ENCODE data around the gene LRRC47. TPM values are rescaled to one million over a fixed set of nuclear protein-coding genes. Genes with fewer than 3 reads are reported as not detected.

LRRC47 gene
- polyA plus RNA-seq, 4 donors: 16.8 to 44.3 (median 21.4) TPM

DNA sequence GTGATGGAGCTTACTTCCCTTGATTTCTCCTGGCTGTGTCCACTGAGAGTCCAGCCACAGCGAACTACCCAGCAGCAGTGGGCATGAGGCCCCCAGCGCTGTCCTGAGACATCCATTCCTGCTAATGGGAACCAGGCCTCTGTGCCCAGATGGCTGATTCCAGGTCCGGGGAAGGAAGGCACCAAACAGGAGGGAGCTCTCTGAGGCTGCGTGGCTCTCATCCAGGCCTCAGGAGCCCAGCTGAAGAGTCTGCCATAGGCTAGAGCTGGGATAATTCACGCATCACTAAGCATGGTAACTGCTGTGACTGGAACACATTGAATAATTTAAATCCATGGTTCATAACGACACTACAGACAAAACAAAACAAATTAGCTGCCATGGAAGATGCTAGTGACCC lies 24.7 kb upstream of the LRRC47 start:
- Histone ChIP-seq H3K4me1 (ENCODE audit: control insufficient read depth in 3 of 3, insufficient read depth in 2 of 3, low read depth in 1 of 3, low read length in 2 of 3) (no peaks in the 10 kb centered on the region), H3K36me3 (ENCODE audit: control insufficient read depth in 3 of 3, insufficient read depth in 2 of 3, low read depth in 1 of 3, low read length in 3 of 3) (peaks cover 4 to 73% (median 32%) of the 10 kb centered on the region in 3 donors), H3K4me3 (ENCODE audit: low read depth in 1 of 3, low read length in 3 of 3) (no peak overlapping the region), H3K27ac (ENCODE audit: low read depth in 1 of 3, low read length in 2 of 3) (no peak overlapping the region), H3K27me3 (ENCODE audit: control insufficient read depth in 3 of 3, insufficient read depth in 3 of 3, low read length in 3 of 3) (no peaks in the 10 kb centered on the region), H3K9me3 (ENCODE audit: control insufficient read depth in 2 of 2, insufficient read depth in 1 of 2, low read depth in 1 of 2, low read length in 1 of 2) (no peaks in the 10 kb centered on the region)
- DNase-seq (no peak), FAIRE-seq (no peak)
- WGBS, 3 donors: 88 to 92% (median 90%) methylated on average over 6 of the region's 6 CpGs

DNA sequence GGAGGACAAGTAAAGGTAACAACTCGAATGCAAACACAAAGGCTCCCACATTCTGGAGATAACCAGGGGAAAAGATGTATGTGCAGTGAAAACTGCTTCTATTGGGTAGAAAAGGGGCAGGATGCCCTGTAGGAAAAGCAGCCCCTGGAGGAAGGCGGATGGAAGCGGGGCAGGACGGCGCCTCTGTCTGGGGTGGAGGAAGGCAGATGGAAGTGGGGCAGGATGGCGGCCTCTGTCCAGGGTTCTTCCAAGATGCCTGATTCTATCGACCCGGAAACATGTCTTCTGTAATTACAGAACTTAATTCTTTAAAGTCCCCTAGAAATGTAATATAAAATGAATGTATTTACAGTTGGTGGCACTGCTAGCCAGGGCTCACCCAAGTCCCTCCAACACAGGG lies 24.0 kb upstream of the LRRC47 start:
- H3K4me1 ChIP-seq (ENCODE audit: control insufficient read depth in 3 of 3, insufficient read depth in 2 of 3, low read depth in 1 of 3, low read length in 2 of 3): no peaks in the 10 kb centered on the region

DNA sequence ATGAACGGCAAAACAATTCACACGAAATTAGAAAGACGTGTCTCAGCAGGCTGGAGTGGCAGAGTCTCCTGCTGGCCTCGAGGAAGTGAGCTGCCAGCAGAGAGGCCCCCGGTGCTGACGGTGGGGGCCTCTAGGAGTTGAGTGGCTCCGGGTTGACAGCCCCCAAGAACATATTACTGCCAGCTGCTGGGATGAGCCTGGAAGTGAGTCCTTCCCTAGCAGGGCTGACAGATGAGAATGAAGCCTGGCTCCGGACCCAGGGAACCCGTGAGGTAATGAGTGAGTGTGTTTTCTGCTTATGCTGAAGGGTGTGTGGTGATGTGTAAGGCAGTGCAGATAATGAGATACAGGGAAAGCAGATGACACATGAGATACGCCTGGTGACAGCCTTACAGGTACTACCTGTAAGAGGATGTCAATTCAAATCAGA lies 23.5 kb upstream of the LRRC47 start:
- Histone ChIP-seq H3K36me3 (ENCODE audit: control insufficient read depth in 3 of 3, insufficient read depth in 2 of 3, low read depth in 1 of 3, low read length in 3 of 3) (peaks cover 7 to 75% (median 28%) of the 10 kb centered on the region in 3 donors), H3K4me1 (ENCODE audit: control insufficient read depth in 3 of 3, insufficient read depth in 2 of 3, low read depth in 1 of 3, low read length in 2 of 3) (no peaks in the 10 kb centered on the region), H3K4me3 (ENCODE audit: low read depth in 1 of 3, low read length in 3 of 3) (no peak overlapping the region), H3K27ac (ENCODE audit: low read depth in 1 of 3, low read length in 2 of 3) (no peak overlapping the region), H3K9me3 (ENCODE audit: control insufficient read depth in 2 of 2, insufficient read depth in 1 of 2, low read depth in 1 of 2, low read length in 1 of 2) (no peaks in the 10 kb centered on the region), H3K27me3 (ENCODE audit: control insufficient read depth in 3 of 3, insufficient read depth in 3 of 3, low read length in 3 of 3) (no peaks in the 10 kb centered on the region)
- 77 to 84% (median 77%) methylated on average over 10 of the region's 10 CpGs for WGBS, 3 donors
- no peak for DNase-seq
- FAIRE-seq: no peak

More for the DNA sequence above, 24.0 kb upstream of the LRRC47 start:
- WGBS, 3 donors: 93 to 95% (median 94%) methylated on average over 8 of the region's 8 CpGs
- Histone ChIP-seq H3K27me3 (ENCODE audit: control insufficient read depth in 3 of 3, insufficient read depth in 3 of 3, low read length in 3 of 3) (no peaks in the 10 kb centered on the region), H3K4me3 (ENCODE audit: low read depth in 1 of 3, low read length in 3 of 3) (no peak overlapping the region), H3K9me3 (ENCODE audit: control insufficient read depth in 2 of 2, insufficient read depth in 1 of 2, low read depth in 1 of 2, low read length in 1 of 2) (no peaks in the 10 kb centered on the region), H3K27ac (ENCODE audit: low read depth in 1 of 3, low read length in 2 of 3) (no peak overlapping the region), H3K36me3 (ENCODE audit: control insufficient read depth in 3 of 3, insufficient read depth in 2 of 3, low read depth in 1 of 3, low read length in 3 of 3) (peaks cover 4 to 73% (median 32%) of the 10 kb centered on the region in 3 donors)
- FAIRE-seq (no peak), DNase-seq (no peak)

DNA sequence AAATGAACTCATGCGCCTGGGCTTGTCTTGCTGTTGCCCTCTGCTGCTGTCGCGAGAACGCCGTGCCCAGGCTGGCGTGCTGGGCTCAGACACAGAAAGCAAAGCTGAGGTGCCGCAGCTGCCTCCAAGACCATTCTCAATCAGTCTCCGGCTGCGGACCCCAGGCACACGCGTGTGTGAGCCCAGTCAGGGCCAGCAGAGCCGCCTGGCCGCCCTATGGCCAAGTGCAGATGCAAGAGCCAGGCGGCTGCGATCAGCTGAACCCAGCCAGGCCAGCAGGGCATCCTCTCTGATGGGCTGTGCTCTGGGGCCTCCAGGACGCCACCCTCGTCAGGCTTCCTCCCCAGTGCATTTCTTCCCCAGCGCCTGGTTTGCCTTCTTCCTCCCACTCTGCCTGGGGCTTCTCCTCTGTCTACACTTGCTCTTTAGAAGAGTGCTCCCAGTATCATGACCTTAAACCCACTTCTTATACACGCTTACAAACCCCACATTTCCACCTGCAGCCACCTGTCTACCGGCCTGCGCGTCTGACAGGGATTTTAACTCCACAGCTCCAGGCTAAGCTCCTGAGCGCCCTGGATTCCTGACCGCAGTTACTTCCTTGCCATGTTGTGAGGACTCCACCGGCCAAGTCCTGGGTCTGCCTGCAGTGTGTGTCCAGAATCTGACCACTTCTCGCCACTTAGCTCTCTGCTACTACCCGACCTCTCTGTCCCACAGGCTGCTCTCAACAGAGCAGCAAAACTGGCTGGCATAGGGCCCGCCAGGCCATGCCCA lies 21.7 kb upstream of the LRRC47 start:
- no peak for FAIRE-seq
- peaks cover 8 to 69% (median 22%) of the 10 kb centered on the region in 3 donors for H3K36me3 ChIP-seq (ENCODE audit: control insufficient read depth in 3 of 3, insufficient read depth in 2 of 3, low read depth in 1 of 3, low read length in 3 of 3)
- H3K4me3 ChIP-seq (ENCODE audit: low read depth in 1 of 3, low read length in 3 of 3): no peak overlapping the region

DNA sequence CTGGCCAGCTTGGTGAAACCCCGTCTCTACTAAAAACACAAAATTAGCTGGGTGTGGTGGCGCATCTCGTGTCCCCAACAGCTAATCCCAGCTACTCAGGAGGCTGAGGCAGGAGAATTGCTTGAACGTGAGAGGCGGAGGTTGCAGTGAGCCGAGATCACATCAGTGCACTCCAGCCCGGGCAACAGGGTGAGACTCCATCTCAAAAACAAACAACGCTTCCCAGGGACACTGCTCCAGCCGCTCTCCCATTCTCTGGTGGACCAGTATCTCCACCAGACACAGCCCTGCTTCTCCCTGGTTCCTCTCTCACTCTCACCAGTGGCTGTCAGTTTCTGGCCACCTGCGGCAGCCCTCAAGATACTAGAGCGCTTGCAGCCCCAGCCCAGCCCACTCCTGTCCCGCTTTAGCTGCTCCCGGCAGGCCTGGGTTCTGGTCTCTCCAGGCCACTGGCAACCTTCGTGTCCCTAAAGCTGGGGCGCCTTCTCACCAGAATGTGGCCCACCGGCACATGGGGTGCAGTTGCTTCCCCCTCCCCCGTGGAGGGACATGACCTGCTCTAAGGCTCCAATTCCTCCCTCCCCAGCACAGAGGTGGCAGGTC lies 20.9 kb upstream of the LRRC47 start:
- no peaks in the 10 kb centered on the region for H3K4me1 ChIP-seq (ENCODE audit: control insufficient read depth in 3 of 3, insufficient read depth in 2 of 3, low read depth in 1 of 3, low read length in 2 of 3)
- no peaks in the 10 kb centered on the region for H3K9me3 ChIP-seq (ENCODE audit: control insufficient read depth in 2 of 2, insufficient read depth in 1 of 2, low read depth in 1 of 2, low read length in 1 of 2)
- no peak overlapping the region for H3K27ac ChIP-seq (ENCODE audit: low read depth in 1 of 3, low read length in 2 of 3)
- WGBS, 3 donors: 94 to 96% (median 94%) methylated on average over 17 of the region's 17 CpGs
- FAIRE-seq (no peak), DNase-seq (no peak)
- H3K27me3 ChIP-seq (ENCODE audit: control insufficient read depth in 3 of 3, insufficient read depth in 3 of 3, low read length in 3 of 3): no peaks in the 10 kb centered on the region
- no peak overlapping the region for H3K4me3 ChIP-seq (ENCODE audit: low read depth in 1 of 3, low read length in 3 of 3)
- peaks cover 8 to 62% (median 19%) of the 10 kb centered on the region in 3 donors for H3K36me3 ChIP-seq (ENCODE audit: control insufficient read depth in 3 of 3, insufficient read depth in 2 of 3, low read depth in 1 of 3, low read length in 3 of 3)

More for the DNA sequence above, 21.7 kb upstream of the LRRC47 start:
- no peak overlapping the region for H3K27ac ChIP-seq (ENCODE audit: low read depth in 1 of 3, low read length in 2 of 3)
- no peaks in the 10 kb centered on the region for H3K4me1 ChIP-seq (ENCODE audit: control insufficient read depth in 3 of 3, insufficient read depth in 2 of 3, low read depth in 1 of 3, low read length in 2 of 3)
- no peaks in the 10 kb centered on the region for H3K9me3 ChIP-seq (ENCODE audit: control insufficient read depth in 2 of 2, insufficient read depth in 1 of 2, low read depth in 1 of 2, low read length in 1 of 2)
- WGBS, 3 donors: 92 to 94% (median 93%) methylated on average over 27 to 28 of the region's 28 CpGs
- H3K27me3 ChIP-seq (ENCODE audit: control insufficient read depth in 3 of 3, insufficient read depth in 3 of 3, low read length in 3 of 3): no peaks in the 10 kb centered on the region
- DNase-seq: no peak

DNA sequence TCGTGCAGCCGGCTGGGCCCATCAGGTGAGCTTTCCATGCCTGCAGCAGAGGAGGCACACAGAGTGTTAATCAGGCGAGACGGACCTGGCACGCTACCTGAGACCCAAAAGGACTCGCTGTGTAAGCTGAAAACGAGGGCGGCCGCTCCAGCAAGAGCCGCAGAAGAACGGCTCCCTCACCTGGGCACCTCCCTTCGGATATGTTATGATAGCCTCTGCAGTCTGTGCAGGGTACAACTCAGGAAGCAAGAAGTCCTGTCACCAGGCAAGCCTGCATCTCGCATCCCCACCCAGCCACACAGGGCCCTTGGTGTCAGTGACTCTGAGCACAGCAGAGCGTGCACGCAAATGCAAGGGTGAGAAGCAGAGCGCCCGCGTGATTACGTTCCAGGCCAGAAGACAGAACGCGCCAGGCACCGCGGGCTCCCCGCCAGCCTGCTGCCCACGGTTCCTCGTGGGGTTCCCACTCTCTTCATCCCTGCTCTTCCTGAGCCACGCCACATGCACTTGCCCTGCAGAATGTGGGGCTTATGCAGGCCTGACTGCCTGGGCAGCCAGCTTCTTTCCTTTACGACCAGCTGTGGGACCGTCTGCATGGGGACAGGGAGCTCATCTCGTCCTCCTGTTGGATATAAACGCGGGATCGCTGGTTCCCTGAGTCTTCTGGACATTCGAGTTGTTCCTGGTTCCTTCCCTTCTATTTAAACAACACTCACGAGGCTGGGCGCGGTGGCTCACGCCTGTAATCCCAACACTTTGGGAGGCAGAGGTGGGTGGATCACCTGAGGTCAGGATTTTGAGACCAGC lies 20.2 kb upstream of the LRRC47 start:
- WGBS, 3 donors: 91 to 92% (median 91%) methylated on average over 38 of the region's 38 CpGs
- no peaks in the 10 kb centered on the region for H3K27me3 ChIP-seq (ENCODE audit: control insufficient read depth in 3 of 3, insufficient read depth in 3 of 3, low read length in 3 of 3)
- H3K9me3 ChIP-seq (ENCODE audit: control insufficient read depth in 2 of 2, insufficient read depth in 1 of 2, low read depth in 1 of 2, low read length in 1 of 2): no peaks in the 10 kb centered on the region
- no peaks in the 10 kb centered on the region for H3K4me1 ChIP-seq (ENCODE audit: control insufficient read depth in 3 of 3, insufficient read depth in 2 of 3, low read depth in 1 of 3, low read length in 2 of 3)
- FAIRE-seq: no peak
- H3K27ac ChIP-seq (ENCODE audit: low read depth in 1 of 3, low read length in 2 of 3): no peak overlapping the region
- no peak for DNase-seq
- H3K36me3 ChIP-seq (ENCODE audit: control insufficient read depth in 3 of 3, insufficient read depth in 2 of 3, low read depth in 1 of 3, low read length in 3 of 3): peaks cover 8 to 55% (median 17%) of the 10 kb centered on the region in 3 donors
- H3K4me3 ChIP-seq (ENCODE audit: low read depth in 1 of 3, low read length in 3 of 3): no peak overlapping the region

DNA sequence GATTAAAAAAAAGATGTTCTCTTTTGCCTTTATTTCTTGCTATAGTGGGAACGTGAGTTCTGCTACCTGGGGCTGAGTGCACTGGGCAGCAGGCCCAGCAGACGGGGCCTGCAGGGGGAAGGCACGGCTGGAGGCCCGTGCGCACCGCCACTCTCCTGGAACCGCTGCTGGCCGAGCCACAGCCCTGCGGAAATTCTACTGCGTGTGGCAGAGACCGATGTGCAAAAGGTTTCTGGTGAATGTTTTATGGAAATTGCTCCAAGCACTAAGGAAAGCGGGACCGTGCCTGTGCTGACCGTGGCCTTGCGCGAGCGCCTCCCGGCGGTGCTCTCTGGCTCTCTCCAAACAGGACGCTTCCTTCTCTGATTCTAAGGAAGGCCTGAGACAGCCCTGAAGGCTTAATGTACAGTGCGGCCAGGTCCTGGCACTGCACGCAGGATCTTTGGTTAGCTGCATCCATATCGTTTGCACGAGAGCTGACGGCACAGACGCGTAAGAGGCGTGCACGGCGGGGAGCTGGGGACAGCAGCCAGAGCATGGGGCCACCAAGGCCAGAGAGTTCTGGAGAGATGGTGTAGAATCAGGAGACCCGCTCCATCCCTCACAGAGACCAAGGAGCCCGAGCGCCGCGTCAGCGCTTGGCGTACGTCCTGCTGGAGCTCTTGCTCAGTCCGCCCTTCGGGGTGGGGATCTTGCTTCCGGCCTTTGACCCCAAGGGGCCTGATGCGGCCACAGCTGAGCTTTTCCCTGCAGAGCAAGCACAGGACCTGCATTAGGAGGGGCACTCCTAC lies 18.7 kb upstream of the LRRC47 start:
- no peak overlapping the region for H3K27ac ChIP-seq (ENCODE audit: low read depth in 1 of 3, low read length in 2 of 3)
- no peaks in the 10 kb centered on the region for H3K4me1 ChIP-seq (ENCODE audit: control insufficient read depth in 3 of 3, insufficient read depth in 2 of 3, low read depth in 1 of 3, low read length in 2 of 3)
- no peaks in the 10 kb centered on the region for H3K9me3 ChIP-seq (ENCODE audit: control insufficient read depth in 2 of 2, insufficient read depth in 1 of 2, low read depth in 1 of 2, low read length in 1 of 2)
- H3K4me3 ChIP-seq (ENCODE audit: low read depth in 1 of 3, low read length in 3 of 3): no peak overlapping the region
- no peak for DNase-seq
- no peaks in the 10 kb centered on the region for H3K27me3 ChIP-seq (ENCODE audit: control insufficient read depth in 3 of 3, insufficient read depth in 3 of 3, low read length in 3 of 3)
- no peak for FAIRE-seq
- H3K36me3 ChIP-seq (ENCODE audit: control insufficient read depth in 3 of 3, insufficient read depth in 2 of 3, low read depth in 1 of 3, low read length in 3 of 3): peaks cover 6 to 43% (median 8%) of the 10 kb centered on the region in 3 donors
- 90 to 95% (median 93%) methylated on average over 42 of the region's 42 CpGs for WGBS, 3 donors

DNA sequence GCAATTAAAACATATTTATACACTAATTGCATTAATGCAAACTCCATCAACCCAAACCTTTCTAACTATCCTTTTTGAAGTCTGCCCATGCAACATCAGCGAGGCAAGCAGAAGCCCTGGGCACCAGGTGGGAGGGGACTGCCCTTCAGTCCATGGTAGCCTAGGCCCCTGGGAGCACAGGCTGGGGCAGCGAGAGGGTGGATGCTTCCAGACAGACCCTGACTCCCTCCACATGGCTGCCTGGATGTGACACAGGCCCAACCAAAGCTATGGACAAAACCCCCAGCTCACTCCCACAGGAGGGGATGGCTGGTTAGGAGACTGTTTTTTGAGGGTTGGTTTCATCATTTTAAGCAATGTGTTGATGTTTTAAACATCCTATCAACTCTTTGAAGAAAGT lies 17.8 kb upstream of the LRRC47 start:
- FAIRE-seq: no peak
- peaks cover 4 to 37% (median 4%) of the 10 kb centered on the region in 3 donors for H3K36me3 ChIP-seq (ENCODE audit: control insufficient read depth in 3 of 3, insufficient read depth in 2 of 3, low read depth in 1 of 3, low read length in 3 of 3)
- H3K27ac ChIP-seq (ENCODE audit: low read depth in 1 of 3, low read length in 2 of 3): no peak overlapping the region

More for the DNA sequence above, 17.8 kb upstream of the LRRC47 start:
- WGBS, 3 donors: 94 to 99% (median 94%) methylated on average over 2 of the region's 2 CpGs
- Histone ChIP-seq H3K9me3 (ENCODE audit: control insufficient read depth in 2 of 2, insufficient read depth in 1 of 2, low read depth in 1 of 2, low read length in 1 of 2) (no peaks in the 10 kb centered on the region), H3K4me3 (ENCODE audit: low read depth in 1 of 3, low read length in 3 of 3) (no peak overlapping the region), H3K4me1 (ENCODE audit: control insufficient read depth in 3 of 3, insufficient read depth in 2 of 3, low read depth in 1 of 3, low read length in 2 of 3) (no peaks in the 10 kb centered on the region), H3K27me3 (ENCODE audit: control insufficient read depth in 3 of 3, insufficient read depth in 3 of 3, low read length in 3 of 3) (no peaks in the 10 kb centered on the region)
- no peak for DNase-seq

Data from small intestine (tissue), 7 donors.